OCI-LY1 (cell line): Measurements from ENCODE around the gene DNAH1.

Source experiments
- EZH2 ChIP-seq: fragments of 200-600 bp; sonication (generic), shearing (Covaris generic); IDR thresholded peaks from 2 replicates; pipeline ENCODE4 v1.8.0; 2017; ENCODE audit warnings: borderline replicate concordance, mixed run types, mild to moderate bottlenecking, antibody characterized with exemption, low read length, moderate library complexity, mixed read lengths
- TF ChIP-seq, protein P1 (sequence below): fragments of 200-600 bp; sonication (generic), shearing (Covaris generic); IDR thresholded peaks from 2 replicates; pipeline ENCODE4 v1.5.1; 2017; ENCODE audit warnings: mild to moderate bottlenecking, antibody characterized with exemption, low read length, moderate library complexity, mixed read lengths

DNA sequence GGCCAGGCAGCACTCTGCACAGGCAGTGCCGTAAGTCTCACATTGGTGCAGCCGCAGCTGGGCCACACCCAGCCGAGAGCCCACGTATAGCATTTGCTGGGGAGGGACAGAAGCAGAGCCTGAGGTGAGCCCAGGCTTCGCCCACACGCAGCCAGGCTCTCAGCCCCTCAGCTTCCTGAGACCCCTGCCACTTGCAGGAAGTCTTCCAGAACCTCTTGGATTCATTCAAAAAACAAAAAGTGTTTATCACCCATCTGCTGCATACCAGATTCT, 121.9 kb downstream of the DNAH1 start:
- TF ChIP-seq, protein P1, sequence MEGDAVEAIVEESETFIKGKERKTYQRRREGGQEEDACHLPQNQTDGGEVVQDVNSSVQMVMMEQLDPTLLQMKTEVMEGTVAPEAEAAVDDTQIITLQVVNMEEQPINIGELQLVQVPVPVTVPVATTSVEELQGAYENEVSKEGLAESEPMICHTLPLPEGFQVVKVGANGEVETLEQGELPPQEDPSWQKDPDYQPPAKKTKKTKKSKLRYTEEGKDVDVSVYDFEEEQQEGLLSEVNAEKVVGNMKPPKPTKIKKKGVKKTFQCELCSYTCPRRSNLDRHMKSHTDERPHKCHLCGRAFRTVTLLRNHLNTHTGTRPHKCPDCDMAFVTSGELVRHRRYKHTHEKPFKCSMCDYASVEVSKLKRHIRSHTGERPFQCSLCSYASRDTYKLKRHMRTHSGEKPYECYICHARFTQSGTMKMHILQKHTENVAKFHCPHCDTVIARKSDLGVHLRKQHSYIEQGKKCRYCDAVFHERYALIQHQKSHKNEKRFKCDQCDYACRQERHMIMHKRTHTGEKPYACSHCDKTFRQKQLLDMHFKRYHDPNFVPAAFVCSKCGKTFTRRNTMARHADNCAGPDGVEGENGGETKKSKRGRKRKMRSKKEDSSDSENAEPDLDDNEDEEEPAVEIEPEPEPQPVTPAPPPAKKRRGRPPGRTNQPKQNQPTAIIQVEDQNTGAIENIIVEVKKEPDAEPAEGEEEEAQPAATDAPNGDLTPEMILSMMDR = no peak
- no peak for TF ChIP-seq EZH2
